H1 (cell line): ENCODE data around the gene ZNF385B. TPM values are rescaled to one million over a fixed set of nuclear protein-coding genes. Genes with fewer than 3 reads are reported as not detected.

Experiments used
- CHD1 ChIP-seq: IDR thresholded peaks from 2 replicates; pipeline ENCODE4 v1.6.1; 2012; ENCODE audit warnings: low read depth, low read length, improper control_type of control experiment
- EP300 ChIP-seq, 2 experiments: IDR thresholded peaks; 1 replicate in 1 of 2; 2 replicates in 1 of 2; pipeline ENCODE4 v1.6.1; 2011 to 2012; ENCODE audit warnings: low read depth in 2 of 2, low read length in 2 of 2, mild to moderate bottlenecking in 2 of 2, borderline replicate concordance in 1 of 2, inconsistent platforms in 1 of 2, moderate library complexity in 1 of 2
- GTF2F1 ChIP-seq: IDR thresholded peaks from 2 replicates; pipeline ENCODE4 v1.6.1; 2012; ENCODE audit warnings: low read depth, low read length, improper control_type of control experiment, borderline replicate concordance
- HDAC2 ChIP-seq, 2 experiments: fragments of 300-600 bp in 1 of 2; sonication (generic) in 1 of 2; IDR thresholded peaks; 2 replicates each; pipeline ENCODE4 v1.6.1; 2011 to 2012; ENCODE audit warnings: low read depth in 2 of 2, low read length in 2 of 2, mild to moderate bottlenecking in 2 of 2, moderate library complexity in 2 of 2, borderline replicate concordance in 1 of 2, inconsistent platforms in 1 of 2
- SIX5 ChIP-seq: IDR thresholded peaks from 2 replicates; pipeline ENCODE4 v1.6.1; 2011; ENCODE audit warnings: mild to moderate bottlenecking, low read depth, low read length
- YY1 ChIP-seq: IDR thresholded peaks from 2 replicates; pipeline ENCODE4 v1.6.1; 2011; ENCODE audit warnings: low read depth, mild to moderate bottlenecking, low read length
- polyA plus RNA-seq, 7 experiments: library from polyadenylated mRNA; depleted of rRNA in 3 of 7; stranded (reverse) in 5 of 7; unstranded in 2 of 7; fragments of >200 nt in 5 of 7; fragments of 200-250 nt in 2 of 7; gene quantifications; 1 replicate in 5 of 7; 2 replicates in 1 of 7; 4 replicates in 1 of 7; pipeline versions ENCODE4 v1.2.1 to v1.2.3, GENCODE V29; 2011 to 2013; ENCODE audit warnings: missing spikeins in 2 of 7, mixed read lengths in 2 of 7
- total RNA-seq: library from RNA; stranded (reverse); fragmentation: NEBNext Ultra II Directional; extraction: Animal tissue kit (Norgen Biotek cat#: 25700); gene quantifications from 2 replicates; pipeline ENCODE4 v1.2.1, GENCODE V29; 2021
- TF ChIP-seq, protein P1 (sequence below): IDR thresholded peaks from 2 replicates; pipeline ENCODE4 v1.6.1; 2011; ENCODE audit warnings: low read length, improper control_type of control experiment

ZNF385B gene
- total and polyA plus RNA-seq, 2 of the 8 experiments (the other 6 are each of a cell fraction or from before 2014, with no cell fraction given), result 1.1 to 3.7 TPM

DNA sequence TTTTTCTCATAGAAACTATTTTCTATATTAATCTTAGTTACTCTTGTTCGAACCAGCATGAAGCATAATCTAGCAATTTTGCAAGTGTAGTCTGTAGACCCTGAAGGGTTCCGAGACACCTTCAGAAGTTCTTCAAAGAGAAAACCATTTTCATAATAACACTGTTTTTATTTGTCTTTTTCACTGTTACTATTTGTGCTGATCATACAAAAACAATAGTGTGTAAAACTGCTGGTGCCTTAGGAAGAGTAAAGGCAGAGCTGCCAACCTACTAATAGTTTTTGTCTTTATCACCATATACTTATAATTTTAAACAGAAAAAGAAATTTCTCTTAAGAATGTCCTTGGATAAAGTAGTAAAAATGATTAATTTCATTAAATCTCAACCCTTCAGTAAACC lies 218.9 kb downstream of the ZNF385B start (continued):
- TF ChIP-seq EP300 (IDR thresholded peaks at IDR 0.05; ENCODE audit: borderline replicate concordance in 1 of 2, low read depth in 2 of 2, low read length in 2 of 2), result no peak
- TF ChIP-seq YY1, result no peak
- TF ChIP-seq SIX5, result no peak
- TF ChIP-seq HDAC2 (IDR thresholded peaks at IDR 0.05; ENCODE audit: borderline replicate concordance in 1 of 2, low read depth in 2 of 2, low read length in 2 of 2), result no peak
- TF ChIP-seq, protein P1, sequence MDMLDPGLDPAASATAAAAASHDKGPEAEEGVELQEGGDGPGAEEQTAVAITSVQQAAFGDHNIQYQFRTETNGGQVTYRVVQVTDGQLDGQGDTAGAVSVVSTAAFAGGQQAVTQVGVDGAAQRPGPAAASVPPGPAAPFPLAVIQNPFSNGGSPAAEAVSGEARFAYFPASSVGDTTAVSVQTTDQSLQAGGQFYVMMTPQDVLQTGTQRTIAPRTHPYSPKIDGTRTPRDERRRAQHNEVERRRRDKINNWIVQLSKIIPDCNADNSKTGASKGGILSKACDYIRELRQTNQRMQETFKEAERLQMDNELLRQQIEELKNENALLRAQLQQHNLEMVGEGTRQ, result no peak
- TF ChIP-seq GTF2F1, result no peak
- TF ChIP-seq CHD1, result no peak
- TF ChIP-seq, all 59 proteins: peak for 0
